GM23248 (cell line): ENCODE results near the gene MRPS14. TPM values are rescaled to one million over a fixed set of nuclear protein-coding genes. Genes with fewer than 3 reads are reported as not detected.

Source experiments
- DNase-seq: peaks from one replicate; pipeline ENCODE4 v3.0.0-alpha.2; 2015
- H2AFZ ChIP-seq: fragments of 200-600 bp; sonication (generic); 2 replicates; pipeline ENCODE4 v1.6.1; 2016; ENCODE audit warnings: antibody characterized with exemption
- H3F3A ChIP-seq: fragments of 200-600 bp; sonication (generic); 2 replicates; pipeline ENCODE4 v1.6.1; 2016; ENCODE audit warnings: mild to moderate bottlenecking, antibody characterized with exemption, mixed run types; ENCODE audit not compliant: insufficient read depth
- H3K27ac ChIP-seq: fragments of 200-600 bp; sonication (generic); 2 replicates; pipeline ENCODE4 v1.5.1; 2016; ENCODE audit warnings: mild to moderate bottlenecking
- H3K27me3 ChIP-seq: fragments of 200-600 bp; sonication (generic); replicated peaks from 2 replicates; pipeline ENCODE4 v1.6.1; 2016; ENCODE audit warnings: mild to moderate bottlenecking; ENCODE audit not compliant: insufficient read depth
- H3K36me3 ChIP-seq: fragments of 200-600 bp; sonication (generic); 2 replicates; pipeline ENCODE4 v1.6.1; 2016; ENCODE audit warnings: low read depth, mild to moderate bottlenecking
- H3K4me1 ChIP-seq: fragments of 200-600 bp; sonication (generic); 2 replicates; pipeline ENCODE4 v1.6.1; 2016; ENCODE audit warnings: mild to moderate bottlenecking; ENCODE audit not compliant: insufficient read depth
- H3K4me2 ChIP-seq: fragments of 200-600 bp; sonication (generic); one replicate; pipeline ENCODE4 v1.6.1; 2016; ENCODE audit warnings: mild to moderate bottlenecking; ENCODE audit not compliant: unreplicated experiment
- H3K4me3 ChIP-seq: fragments of 200-600 bp; sonication (generic); 2 replicates; pipeline ENCODE4 v1.5.1; 2016; ENCODE audit warnings: mild to moderate bottlenecking
- H3K79me2 ChIP-seq: fragments of 200-600 bp; sonication (generic); 2 replicates; pipeline ENCODE4 v1.6.1; 2016; ENCODE audit warnings: mild to moderate bottlenecking; ENCODE audit not compliant: insufficient read depth
- H3K9ac ChIP-seq: fragments of 200-600 bp; sonication (generic); 2 replicates; pipeline ENCODE4 v1.6.1; 2016; ENCODE audit warnings: mild to moderate bottlenecking
- H3K9me2 ChIP-seq: fragments of 200-600 bp; sonication (generic); 2 replicates; pipeline ENCODE4 v1.6.1; 2016; ENCODE audit warnings: mixed run types, mild to moderate bottlenecking, moderate library complexity; ENCODE audit not compliant: insufficient read depth
- H3K9me3 ChIP-seq: fragments of 200-600 bp; sonication (generic); one replicate; pipeline ENCODE4 v1.6.1; 2017; ENCODE audit warnings: low read depth
- H4K20me1 ChIP-seq: fragments of 200-600 bp; sonication (generic); 2 replicates; pipeline ENCODE4 v1.6.0; 2016; ENCODE audit not compliant: insufficient read depth
- EZH2 ChIP-seq: fragments of 200-600 bp; sonication (generic); IDR thresholded peaks from 2 replicates; pipeline ENCODE4 v1.6.1; 2018; ENCODE audit warnings: antibody characterized with exemption, mild to moderate bottlenecking; ENCODE audit not compliant: insufficient read depth, poor library complexity, severe bottlenecking
- EZH2phosphoT487 ChIP-seq: fragments of 200-600 bp; sonication (generic); IDR thresholded peaks from 2 replicates; pipeline ENCODE4 v1.6.1; 2018; ENCODE audit warnings: antibody characterized with exemption, moderate library complexity, mild to moderate bottlenecking, low read depth; ENCODE audit not compliant: insufficient read depth
- WGBS, 2 experiments: methylation state at CpG; one replicate each; pipeline ENCODE4 v1.1.6; 2015 to 2017; ENCODE audit warnings: low lambda C conversion rate in 2 of 2, low coverage in 1 of 2; ENCODE audit errors: missing lambda C conversion rate in 2 of 2; 5-methylcytosine and 5-hydroxymethylcytosine counted together
- in situ Hi-C: fragments of 300-500 bp; cut with MboI; formaldehyde crosslinking; loops from 2 replicates; pipeline ENCODE4 v1.15.0; 2020
- polyA plus RNA-seq: library from polyadenylated mRNA; unstranded; fragments of >200 nt; fragmentation: Nextera tagmentation; extraction: Ambion mirVana; gene quantifications from 2 replicates; pipeline ENCODE4 v1.2.1, GENCODE V29; 2016
- total RNA-seq: library from RNA; depleted of rRNA; stranded (reverse); fragments of >200 nt; shearing (Covaris generic); gene quantifications from 2 replicates; pipeline ENCODE4 v1.2.3, GENCODE V29; 2014

The MRPS14 gene
- total and polyA plus RNA-seq, 2 experiments from 2014 or later: 19.6 to 63.7 TPM

DNA sequence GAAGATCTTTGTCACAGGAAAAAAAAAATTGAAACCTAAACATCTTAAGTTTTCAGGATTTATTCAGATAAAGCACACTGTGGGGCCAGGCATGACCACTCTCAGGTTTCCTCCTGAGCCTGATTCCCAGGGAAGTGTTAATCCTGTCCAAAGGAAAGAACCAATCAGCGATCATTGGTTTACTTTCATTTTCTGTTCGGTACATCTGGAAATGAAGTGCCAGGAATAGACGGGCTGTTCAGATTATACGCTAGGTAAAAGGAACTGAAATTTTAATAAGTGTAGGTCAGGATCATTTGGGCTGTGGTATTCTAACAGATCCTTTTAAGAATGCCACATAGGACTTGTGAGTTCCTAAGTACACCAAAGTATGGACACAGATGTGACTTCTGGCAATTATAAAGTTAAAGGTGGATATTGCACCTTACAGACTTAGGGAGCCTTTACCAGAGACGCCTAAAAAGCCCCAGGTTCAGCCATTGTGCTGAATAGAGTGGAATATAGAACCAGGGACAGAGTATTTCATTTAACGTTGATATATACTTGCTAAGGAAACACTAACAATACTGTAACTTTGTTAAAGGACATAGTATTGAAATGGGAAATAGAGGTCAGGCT is 32.7 kb downstream of the MRPS14 start:
- H3K79me2 ChIP-seq: no peaks in the 10 kb centered on the region
- H3K27ac ChIP-seq: peak overlapping the region; percentile 70
- peak; percentile 85 for DNase-seq
- TF ChIP-seq EZH2phosphoT487 (no peak), EZH2 (no peak)
- H3K27me3 ChIP-seq: no peaks in the 10 kb centered on the region
- peak overlapping the region; percentile 96 for H2AFZ ChIP-seq
- H3K36me3 ChIP-seq: no peaks in the 10 kb centered on the region
- H3K4me2 ChIP-seq: peak overlapping the region; percentile 98
- peak overlapping the region; percentile 86 for H3K4me3 ChIP-seq
- H3K9me3 ChIP-seq: no peaks in the 10 kb centered on the region
- no peaks in the 10 kb centered on the region for H3K9me2 ChIP-seq
- in situ Hi-C loops: loop anchor here (25.0 kb wide), 1 partner anchor 728 kb away; no protein-coding TSS in a partner anchor
- H3K9ac ChIP-seq: peak overlapping the region; percentile 87
- H3K4me1 ChIP-seq: peaks cover 20% of the 10 kb centered on the region
- H3F3A ChIP-seq: no peaks in the 10 kb centered on the region
- no peaks in the 10 kb centered on the region for H4K20me1 ChIP-seq
- 2% methylated on average over 6 of the region's 6 CpGs for WGBS, 2 experiments

DNA sequence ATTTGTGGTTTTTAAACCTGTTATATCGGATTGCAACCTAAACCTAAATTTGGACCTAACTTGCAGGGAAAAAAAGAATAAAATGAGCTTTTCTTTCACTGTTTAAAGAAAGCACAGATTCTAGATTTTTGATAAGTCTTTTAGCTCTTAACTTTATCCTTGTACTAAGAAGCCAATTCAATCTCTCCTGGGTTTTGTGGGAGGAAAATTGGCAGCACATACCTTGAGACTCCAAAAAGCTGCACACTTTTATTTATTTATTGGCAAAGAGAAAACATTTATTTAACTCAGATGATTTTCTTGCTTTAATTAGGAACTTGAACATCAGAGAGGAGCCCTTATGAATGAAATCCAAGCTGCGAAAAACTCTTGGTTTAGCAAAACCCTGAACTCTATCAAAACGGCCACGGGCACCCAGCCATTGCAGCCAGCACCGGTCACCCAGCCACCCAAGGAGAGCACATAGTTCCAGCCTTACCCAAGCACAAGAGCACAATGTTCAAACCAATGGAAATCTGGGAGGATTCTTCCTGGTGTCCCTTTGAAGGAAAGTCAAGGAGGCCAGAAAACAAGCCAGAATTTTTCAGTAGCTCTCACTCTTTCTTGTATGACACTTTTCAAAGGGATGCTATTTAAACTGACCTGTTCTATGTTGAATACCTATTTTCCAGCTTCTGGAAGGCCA is 33.5 kb downstream of the MRPS14 start:
- 18 to 21% methylated on average over 5 of the region's 5 CpGs for WGBS, 2 experiments
- Histone ChIP-seq H3F3A (no peaks in the 10 kb centered on the region), H3K4me2 (peak overlapping the region; percentile 98), H3K9ac (peak overlapping the region; percentile 87), H3K4me3 (peak overlapping the region; percentile 86), H3K9me3 (no peaks in the 10 kb centered on the region), H3K4me1 (peaks cover 20% of the 10 kb centered on the region), H3K27ac (peak overlapping the region; percentile 70), H3K9me2 (no peaks in the 10 kb centered on the region), H3K79me2 (no peaks in the 10 kb centered on the region), H2AFZ (peak overlapping the region; percentile 96), H3K36me3 (no peaks in the 10 kb centered on the region), H3K27me3 (no peaks in the 10 kb centered on the region), H4K20me1 (no peaks in the 10 kb centered on the region)
- TF ChIP-seq EZH2phosphoT487 (no peak), EZH2 (no peak)
- in situ Hi-C loops: loop anchor here (25.0 kb wide), 1 partner anchor 727 kb away; no protein-coding TSS in a partner anchor
- peak; percentile 55 for DNase-seq

DNA sequence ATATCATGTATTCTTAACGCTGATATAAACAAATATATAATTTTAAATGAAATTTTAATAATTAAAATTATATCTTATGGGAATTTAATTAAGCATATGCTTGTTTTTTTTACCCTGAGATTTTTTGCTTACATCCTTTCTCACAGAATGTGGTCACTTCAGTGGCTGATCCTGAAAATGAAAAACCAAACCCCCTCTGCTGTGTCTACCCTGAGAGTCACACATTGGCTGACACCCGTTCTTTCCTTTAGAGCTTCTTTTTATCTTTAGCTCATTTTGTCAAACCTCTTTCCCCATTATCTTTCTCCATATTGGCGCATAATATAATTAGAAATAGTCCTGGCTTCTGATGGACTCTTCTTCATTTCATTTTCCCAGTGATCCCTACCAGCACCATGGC is 34.2 kb downstream of the MRPS14 start:
- TF ChIP-seq EZH2phosphoT487: no peak
- peaks cover 20% of the 10 kb centered on the region for H3K4me1 ChIP-seq
- no peak overlapping the region for H3K4me2 ChIP-seq
- no peak overlapping the region for H3K4me3 ChIP-seq
- no peaks in the 10 kb centered on the region for H3F3A ChIP-seq
- in situ Hi-C loops: loop anchor here (25.0 kb wide), 1 partner anchor 727 kb away; no protein-coding TSS in a partner anchor
- H2AFZ ChIP-seq: peak overlapping the region; percentile 96
- 96 to 98% methylated on average over 3 of the region's 3 CpGs for WGBS, 2 experiments
- H3K9me2 ChIP-seq: no peaks in the 10 kb centered on the region
- H3K27ac ChIP-seq: no peak overlapping the region
- H3K9ac ChIP-seq: no peak overlapping the region
- no peak for DNase-seq
- H3K79me2 ChIP-seq: no peaks in the 10 kb centered on the region
- H4K20me1 ChIP-seq: no peaks in the 10 kb centered on the region
- H3K36me3 ChIP-seq: no peaks in the 10 kb centered on the region
- no peaks in the 10 kb centered on the region for H3K9me3 ChIP-seq
- H3K27me3 ChIP-seq: no peaks in the 10 kb centered on the region

DNA sequence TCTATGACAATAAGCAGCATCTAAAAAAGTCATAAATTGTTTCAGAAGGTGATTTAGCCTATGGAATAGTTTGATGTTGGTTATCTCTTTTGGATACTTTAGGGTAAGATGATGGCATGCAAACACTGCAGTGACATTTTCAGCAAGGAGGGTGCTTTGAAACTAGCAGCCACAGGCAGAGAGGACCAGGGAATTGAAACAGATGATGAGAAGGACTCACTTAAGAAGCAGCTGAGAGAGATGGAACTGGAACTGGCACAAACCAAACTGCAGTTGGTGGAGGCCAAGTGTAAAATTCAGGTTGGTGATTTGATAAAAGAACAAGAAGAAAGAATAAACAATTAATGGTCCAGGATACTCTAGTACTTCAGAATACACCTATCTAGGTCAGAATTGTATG is 34.7 kb downstream of the MRPS14 start:
- TF ChIP-seq EZH2phosphoT487: no peak
- TF ChIP-seq EZH2: no peak
- Histone ChIP-seq H3K9me2 (no peaks in the 10 kb centered on the region), H3K4me1 (peaks cover 20% of the 10 kb centered on the region), H3K4me3 (no peak overlapping the region), H3K27me3 (no peaks in the 10 kb centered on the region), H3K9me3 (no peaks in the 10 kb centered on the region), H3K36me3 (no peaks in the 10 kb centered on the region), H4K20me1 (no peaks in the 10 kb centered on the region), H2AFZ (no peak overlapping the region), H3K79me2 (no peaks in the 10 kb centered on the region), H3K27ac (no peak overlapping the region), H3K9ac (no peak overlapping the region), H3F3A (no peaks in the 10 kb centered on the region), H3K4me2 (no peak overlapping the region)
- no peak for DNase-seq
- in situ Hi-C loops: loop anchor here (25.0 kb wide), 1 partner anchor 726 kb away; no protein-coding TSS in a partner anchor
